Erythroblast (primary cell): ENCODE measurements around the gene USP40.

Experiments
- GATA1 ChIP-seq: IDR thresholded peaks from 2 replicates; pipeline ENCODE4 v1.6.1; 2011; ENCODE audit warnings: low read depth, mild to moderate bottlenecking, control low read depth, low read length, moderate library complexity
- POLR2A ChIP-seq: IDR thresholded peaks from 2 replicates; pipeline ENCODE4 v1.6.1; 2011; ENCODE audit warnings: mild to moderate bottlenecking, low read length

DNA sequence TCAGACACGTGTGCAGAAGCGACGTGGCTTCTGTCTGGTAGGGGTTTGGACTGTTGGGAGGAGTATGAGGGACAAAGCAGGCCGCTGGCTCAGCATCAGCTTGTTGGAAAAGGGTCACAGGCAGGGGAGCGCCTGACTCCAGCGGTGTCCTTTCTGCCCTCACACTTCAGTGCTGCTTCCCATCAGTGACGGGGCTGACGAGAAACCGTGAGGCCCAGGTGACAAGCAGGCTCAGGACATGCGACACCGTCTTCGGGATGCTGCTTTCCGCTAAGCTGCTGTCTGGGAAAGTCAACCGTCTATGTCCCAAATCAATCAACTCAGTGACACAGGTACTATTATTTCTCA lies 90.5 kb downstream of the USP40 start:
- TF ChIP-seq POLR2A (no peak), GATA1 (no peak)
